ENCODE data around the gene LACC1. TPM values are rescaled to one million over a fixed set of nuclear protein-coding genes. Genes with fewer than 3 reads are reported as not detected.

Gene LACC1
- total RNA-seq, 1 donor from 2014 or later: 3.5 TPM

DNA sequence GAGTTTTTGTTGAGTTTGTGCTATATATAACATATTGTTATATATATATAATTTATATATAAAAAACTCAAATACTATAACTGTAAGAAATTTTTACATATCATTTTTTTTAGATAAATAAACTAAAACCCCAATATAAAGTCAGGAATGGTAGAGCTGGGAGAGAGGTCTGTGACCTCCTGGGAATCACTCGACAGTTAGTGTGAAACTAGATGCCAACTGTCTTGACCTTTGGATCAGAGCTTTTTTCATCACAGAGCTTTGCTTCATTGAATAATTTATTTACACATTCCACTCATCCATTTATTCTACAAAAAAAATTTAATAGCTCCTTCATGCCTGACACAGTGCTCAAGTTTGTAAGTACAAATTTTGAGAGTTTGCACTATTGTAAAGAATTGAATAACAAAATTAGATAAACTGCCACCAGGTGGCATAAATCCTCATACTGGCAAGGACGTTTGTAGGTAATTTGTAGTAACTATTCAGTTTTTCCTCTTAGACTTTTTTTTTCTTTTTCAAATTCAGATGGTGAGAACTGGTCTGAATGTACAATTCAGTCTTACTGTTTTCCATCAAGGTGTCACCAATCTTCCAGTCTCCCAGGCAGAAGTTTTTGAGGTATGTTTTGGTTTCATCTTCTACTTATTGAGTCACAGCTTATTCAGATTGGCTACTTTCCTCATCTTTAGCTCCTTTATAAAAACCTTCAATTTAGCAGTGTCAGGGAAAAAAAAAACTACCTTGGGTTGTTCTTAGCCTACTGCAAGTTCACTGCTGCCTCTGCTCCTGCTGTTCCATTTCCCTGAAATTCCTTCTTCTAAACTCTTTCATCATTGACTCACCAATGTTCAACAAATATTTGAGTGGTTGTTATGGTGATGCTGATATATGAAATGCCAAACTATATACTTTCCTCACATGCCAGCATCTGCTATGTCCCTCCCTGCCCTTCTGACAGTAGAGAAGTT is 28.7 kb downstream of the LACC1 start:
- DNase-seq (ENCODE audit: low read depth): peak; percentile 51
- H3K4me3 ChIP-seq (ENCODE audit: low read depth, low read length): no peak overlapping the region
- TF ChIP-seq, protein P1, sequence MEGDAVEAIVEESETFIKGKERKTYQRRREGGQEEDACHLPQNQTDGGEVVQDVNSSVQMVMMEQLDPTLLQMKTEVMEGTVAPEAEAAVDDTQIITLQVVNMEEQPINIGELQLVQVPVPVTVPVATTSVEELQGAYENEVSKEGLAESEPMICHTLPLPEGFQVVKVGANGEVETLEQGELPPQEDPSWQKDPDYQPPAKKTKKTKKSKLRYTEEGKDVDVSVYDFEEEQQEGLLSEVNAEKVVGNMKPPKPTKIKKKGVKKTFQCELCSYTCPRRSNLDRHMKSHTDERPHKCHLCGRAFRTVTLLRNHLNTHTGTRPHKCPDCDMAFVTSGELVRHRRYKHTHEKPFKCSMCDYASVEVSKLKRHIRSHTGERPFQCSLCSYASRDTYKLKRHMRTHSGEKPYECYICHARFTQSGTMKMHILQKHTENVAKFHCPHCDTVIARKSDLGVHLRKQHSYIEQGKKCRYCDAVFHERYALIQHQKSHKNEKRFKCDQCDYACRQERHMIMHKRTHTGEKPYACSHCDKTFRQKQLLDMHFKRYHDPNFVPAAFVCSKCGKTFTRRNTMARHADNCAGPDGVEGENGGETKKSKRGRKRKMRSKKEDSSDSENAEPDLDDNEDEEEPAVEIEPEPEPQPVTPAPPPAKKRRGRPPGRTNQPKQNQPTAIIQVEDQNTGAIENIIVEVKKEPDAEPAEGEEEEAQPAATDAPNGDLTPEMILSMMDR (conservative IDR thresholded peaks at IDR 0.05; ENCODE audit: low read depth, low read length): peak; percentile 62

DNA sequence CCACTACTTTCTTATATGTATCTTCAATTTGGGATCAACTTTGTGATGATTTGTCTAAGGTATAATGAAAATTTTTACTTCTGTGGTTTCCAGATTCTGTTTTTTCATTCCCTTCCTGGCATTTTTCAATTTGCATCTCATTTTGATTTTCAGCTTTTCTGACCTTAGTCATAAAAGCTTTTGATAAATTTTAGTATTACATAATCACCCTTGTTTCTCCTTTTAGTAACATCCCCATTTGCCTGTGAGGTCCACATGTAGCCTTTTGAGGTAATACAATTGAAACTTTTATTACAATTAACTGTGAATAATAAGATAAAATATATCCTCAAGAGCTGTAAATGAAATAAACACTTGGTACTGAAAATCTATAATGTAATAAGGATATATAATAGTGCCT is 31.2 kb downstream of the LACC1 start:
- no peak overlapping the region for H3K4me3 ChIP-seq (ENCODE audit: low read depth, low read length)
- TF ChIP-seq, protein P1 (conservative IDR thresholded peaks at IDR 0.05; ENCODE audit: low read depth, low read length): no peak
- DNase-seq (ENCODE audit: low read depth): no peak

DNA sequence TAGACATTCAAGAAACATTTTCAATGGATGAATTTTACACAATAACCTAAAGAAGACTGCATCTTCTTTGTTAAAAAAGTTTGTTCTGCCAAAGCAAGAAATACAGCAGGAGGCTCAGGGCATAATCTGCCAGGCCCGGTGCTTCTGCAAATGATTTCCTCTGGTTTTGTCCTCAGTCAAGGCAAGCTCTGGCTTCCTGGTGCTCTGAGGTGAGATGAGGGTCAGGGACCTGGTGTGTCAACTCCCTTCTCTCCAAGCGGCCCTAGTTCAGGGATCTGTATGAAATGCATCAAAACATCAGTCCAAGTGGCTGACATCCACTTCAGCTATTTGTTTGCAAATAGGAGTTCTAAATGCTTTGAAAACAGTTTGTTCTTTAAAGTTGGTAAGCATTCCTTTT is 31.6 kb downstream of the LACC1 start:
- H3K4me3 ChIP-seq (ENCODE audit: low read depth, low read length): no peak overlapping the region
- TF ChIP-seq, protein P1 (conservative IDR thresholded peaks at IDR 0.05; ENCODE audit: low read depth, low read length): no peak
- DNase-seq (ENCODE audit: low read depth): no peak

DNA sequence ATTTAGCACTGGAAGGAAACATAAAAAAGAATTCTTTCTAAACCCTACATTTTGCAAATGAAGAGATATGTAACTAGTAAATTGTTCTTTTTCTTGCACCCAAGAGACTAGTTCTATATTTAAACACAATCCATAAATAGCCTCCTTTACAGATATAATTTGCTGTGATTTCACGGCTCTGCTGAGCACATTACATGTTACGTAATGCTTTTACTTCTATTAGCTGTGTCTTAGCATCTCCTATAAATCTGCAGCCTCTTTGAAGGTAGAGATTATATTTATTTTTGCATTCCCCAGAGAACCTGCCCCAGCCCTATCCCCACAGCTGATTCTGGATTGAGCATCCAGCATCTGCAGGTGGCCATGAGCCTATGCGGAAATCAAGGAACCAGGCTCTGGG is 32.2 kb downstream of the LACC1 start:
- no peak for DNase-seq (ENCODE audit: low read depth)
- TF ChIP-seq, protein P1 (conservative IDR thresholded peaks at IDR 0.05; ENCODE audit: low read depth, low read length): no peak
- H3K4me3 ChIP-seq (ENCODE audit: low read depth, low read length): no peak overlapping the region

DNA sequence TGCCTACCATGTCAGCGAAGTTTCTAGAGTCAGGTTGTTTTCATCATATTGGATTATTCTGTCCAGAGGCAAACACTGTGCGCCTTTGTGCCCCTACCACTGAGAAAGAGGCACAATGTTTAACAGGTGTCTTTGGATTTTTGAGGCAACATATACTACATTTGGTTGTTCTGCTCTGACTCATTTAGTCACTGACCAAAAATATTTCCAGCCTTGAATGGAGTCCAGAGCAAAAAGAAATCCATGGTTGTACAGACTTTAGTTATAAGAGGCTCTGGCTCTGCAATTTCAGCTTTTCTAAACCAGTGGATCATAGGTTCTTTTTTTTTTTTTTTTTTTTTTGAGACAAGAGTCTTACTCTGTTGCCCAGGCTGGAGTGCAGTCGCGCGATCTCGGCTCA is 35.7 kb downstream of the LACC1 start:
- no peak overlapping the region for H3K4me3 ChIP-seq (ENCODE audit: low read depth, low read length)
- no peak for DNase-seq (ENCODE audit: low read depth)
- TF ChIP-seq, protein P1 (conservative IDR thresholded peaks at IDR 0.05; ENCODE audit: low read depth, low read length): no peak

DNA sequence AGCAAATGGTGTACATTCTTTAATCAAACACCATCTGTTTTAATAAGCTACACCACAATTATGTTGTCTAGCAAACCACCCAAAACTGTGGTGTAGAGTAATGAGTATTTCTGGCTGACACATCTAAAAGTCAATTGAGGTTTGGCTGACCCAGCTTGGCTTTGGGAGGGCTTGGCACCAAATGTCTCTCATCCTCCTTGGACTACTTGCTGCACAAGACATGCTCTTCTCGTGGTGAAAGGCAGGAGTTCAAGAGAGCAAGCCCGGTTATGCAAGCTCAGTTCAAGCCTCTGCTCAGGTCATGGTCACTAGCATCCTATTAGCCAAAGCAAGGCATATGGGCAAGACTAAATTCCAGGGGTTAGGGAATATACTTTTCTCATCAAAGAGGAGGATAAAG is 37.1 kb downstream of the LACC1 start:
- no peak overlapping the region for H3K4me3 ChIP-seq (ENCODE audit: low read depth, low read length)
- DNase-seq (ENCODE audit: low read depth): no peak
- TF ChIP-seq, protein P1 (conservative IDR thresholded peaks at IDR 0.05; ENCODE audit: low read depth, low read length): no peak

DNA sequence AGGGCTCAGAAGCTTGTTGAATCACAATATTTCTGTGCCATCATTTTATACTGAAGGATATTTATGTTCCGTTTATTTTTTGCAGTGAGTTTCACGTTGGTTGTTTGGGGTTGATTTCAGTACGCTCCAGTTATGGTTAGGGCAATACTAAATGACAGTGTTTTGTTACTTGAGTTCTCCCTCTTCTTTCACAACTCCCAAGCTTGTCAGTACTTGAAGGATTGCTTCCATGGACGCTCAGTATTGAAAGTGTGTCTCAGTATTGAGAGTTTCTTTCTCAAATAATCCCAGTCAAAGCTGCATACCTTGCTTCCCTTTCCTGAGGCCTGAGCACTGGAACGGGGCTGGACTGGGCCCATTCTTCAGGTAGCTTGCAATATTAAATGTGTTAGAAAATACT is 38.9 kb downstream of the LACC1 start:
- TF ChIP-seq, protein P1 (conservative IDR thresholded peaks at IDR 0.05; ENCODE audit: low read depth, low read length): no peak
- DNase-seq (ENCODE audit: low read depth): no peak
- H3K4me3 ChIP-seq (ENCODE audit: low read depth, low read length): no peak overlapping the region
